NCI-H510A (cell line): Measurements from ENCODE around the gene FAM229A.
"Not testable (repeated sequence)": the region's sequence is repeated elsewhere in the genome, so short reads cannot be mapped to it uniquely, and the experiment has no call there.

Experiments used
- DNase-seq: peaks from one replicate; lab custom pipeline; 2025; lab: John Stamatoyannopoulos, UW

Gene FAM229A

DNA sequence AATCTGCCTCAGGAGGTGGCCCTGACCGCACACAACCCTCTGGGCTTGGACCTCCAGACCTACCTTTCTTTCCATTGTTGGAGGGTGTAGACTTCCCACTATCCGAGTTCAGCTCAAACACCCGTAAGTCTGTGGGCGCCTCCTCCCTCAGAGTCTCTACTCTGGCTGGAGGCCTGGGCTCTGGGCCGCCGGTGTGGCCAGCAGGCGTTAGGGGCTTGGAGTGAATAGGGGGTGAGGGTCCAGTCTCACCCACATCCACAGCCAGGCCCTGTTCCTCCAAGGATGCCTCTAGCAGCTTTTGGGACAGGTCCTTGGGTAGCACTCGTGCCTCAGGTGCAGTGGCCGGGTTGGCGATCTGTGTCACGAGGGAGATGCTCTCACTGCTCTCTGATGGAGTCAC lies 13.9 kb upstream of the FAM229A start:
- DNase-seq, result no peak

DNA sequence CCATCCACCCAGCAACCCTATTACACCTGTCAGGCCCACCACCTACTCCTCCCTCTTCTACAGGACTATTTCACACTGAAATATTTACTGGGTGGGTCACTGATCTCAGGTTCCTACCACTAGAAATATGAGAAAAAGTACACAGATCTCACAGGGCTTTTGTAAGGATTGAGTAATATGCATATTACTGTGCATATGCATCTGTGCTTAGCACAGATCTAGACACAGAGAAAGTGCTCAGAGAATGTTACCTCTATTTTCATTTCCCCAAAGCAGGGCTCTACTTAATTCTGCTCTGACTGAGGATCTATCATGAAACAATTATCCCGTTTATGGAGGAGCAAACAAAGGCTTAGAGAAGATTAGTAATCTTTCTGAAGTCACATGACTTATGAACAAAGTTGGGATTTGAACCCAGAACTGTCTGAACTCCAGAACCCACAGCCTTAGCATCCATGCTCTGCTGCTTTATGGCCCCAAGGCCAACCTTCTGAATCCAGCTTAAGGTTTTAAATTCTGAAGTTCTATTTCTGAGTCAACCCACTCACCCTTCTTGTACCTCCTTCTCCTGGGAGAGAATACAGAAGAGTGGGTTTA lies 11.8 kb upstream of the FAM229A start:
- no peak for DNase-seq

DNA sequence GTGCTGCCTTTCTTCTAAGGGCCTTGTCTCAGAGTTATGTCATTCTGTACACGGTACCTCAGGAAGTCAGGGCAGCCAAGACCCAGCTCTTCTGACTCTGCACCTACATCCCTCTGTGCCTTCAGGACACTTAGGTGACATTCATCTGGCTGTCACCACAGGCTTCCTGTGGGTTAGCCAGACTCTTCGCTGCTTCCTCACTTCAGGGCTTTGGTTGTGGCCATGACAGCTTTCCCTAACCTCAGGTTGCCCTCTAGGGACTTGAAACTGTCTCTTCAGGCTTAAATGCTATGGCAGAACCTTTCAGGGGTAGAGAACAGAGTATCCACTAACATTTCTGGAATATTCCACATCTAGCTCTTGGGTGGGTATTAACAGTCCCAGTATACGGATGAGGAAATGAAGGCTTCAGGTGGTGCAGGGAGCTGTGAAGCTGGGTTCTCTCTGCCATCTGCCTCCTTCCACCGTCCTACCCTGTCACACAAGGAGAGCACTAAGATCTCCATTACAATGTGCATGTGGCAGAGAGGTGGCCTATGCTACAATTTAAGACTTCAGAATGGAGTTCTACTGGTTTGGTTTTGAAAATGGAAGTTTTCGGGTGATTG lies 10.0 kb upstream of the FAM229A start:
- DNase-seq, result no peak

DNA sequence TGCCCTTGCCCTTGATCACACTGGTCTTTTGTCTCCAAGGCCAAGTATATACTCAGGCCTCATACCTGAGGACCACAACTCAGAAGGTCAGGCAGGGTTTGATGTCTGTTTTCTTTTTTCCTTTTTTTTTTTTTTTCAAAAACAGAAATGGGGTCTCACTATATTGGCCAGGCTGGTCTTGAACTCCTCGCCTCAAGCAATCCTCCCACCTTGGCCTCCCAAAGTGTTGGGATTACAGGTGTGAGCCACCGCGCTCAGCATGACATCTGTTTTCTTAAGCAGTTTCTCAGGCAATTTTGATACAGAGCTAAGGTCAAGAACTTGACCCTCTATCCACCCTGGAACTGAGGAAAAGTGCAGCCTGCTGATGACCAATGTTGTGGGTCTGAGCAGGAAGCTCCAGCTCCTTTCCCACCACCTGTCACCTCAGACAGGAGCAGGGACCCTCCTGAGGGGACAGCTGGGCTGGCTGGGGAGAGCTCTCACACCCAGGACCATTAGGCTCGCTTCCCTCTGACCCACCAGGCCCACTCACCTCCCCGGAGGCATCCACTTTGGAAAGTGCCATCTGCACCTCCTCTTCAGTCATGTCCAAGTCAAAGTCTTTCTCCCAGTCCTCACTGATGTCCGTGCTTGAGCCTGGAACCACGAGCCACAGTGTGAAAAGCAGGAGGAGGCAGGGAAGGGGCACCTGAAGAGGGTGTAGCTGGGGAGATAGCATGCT lies 5.8 kb upstream of the FAM229A start:
- DNase-seq, result no peak

DNA sequence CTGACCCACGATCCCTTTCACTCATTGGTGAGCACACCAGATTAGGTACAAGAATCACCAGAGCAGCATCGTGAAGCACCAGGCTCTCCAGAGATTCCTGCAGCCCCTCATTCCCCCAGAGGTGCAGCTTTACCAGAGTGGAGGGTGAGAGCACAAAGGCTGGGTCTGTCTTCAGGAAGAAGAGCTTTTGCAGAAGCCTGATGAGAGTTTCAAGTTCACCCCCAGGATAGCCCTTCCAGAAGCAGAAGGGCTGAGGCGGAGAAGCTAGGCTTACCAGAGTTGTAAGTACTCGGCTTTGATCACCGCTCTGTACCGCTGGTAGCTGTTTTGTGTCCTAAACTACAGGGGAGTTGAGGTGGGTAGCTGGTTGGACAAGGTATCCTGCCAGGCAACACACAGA lies 3.2 kb upstream of the FAM229A start:
- DNase-seq, result no peak

DNA sequence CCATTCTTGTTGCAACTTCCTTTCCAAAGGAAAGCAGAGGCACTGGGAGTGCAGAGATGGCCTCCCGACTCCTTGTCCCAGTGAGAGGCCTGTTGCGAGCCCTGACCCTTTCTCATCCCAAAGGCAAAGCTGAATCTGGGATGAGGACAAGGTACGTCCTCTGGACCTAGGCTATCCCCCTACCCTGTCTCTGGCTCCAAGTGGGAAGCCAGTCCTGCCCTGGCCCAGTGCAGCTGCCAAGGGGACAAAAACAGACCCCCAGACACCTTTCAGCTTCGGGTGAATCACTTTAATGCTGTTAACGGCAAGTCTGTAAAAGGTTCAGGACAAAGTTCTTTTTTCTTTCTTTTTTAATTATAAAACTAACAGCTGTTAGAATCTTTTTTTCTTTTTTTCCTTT lies 2.6 kb upstream of the FAM229A start:
- no peak for DNase-seq

DNA sequence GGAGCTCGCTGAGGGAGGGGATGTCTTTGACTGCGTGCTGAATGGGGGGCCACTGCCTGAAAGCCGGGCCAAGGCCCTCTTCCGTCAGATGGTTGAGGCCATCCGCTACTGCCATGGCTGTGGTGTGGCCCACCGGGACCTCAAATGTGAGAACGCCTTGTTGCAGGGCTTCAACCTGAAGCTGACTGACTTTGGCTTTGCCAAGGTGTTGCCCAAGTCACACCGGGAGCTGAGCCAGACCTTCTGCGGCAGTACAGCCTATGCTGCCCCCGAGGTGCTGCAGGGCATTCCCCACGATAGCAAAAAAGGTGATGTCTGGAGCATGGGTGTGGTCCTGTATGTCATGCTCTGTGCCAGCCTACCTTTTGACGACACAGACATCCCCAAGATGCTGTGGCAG lies 1.4 kb upstream of the FAM229A start:
- no peak for DNase-seq

DNA sequence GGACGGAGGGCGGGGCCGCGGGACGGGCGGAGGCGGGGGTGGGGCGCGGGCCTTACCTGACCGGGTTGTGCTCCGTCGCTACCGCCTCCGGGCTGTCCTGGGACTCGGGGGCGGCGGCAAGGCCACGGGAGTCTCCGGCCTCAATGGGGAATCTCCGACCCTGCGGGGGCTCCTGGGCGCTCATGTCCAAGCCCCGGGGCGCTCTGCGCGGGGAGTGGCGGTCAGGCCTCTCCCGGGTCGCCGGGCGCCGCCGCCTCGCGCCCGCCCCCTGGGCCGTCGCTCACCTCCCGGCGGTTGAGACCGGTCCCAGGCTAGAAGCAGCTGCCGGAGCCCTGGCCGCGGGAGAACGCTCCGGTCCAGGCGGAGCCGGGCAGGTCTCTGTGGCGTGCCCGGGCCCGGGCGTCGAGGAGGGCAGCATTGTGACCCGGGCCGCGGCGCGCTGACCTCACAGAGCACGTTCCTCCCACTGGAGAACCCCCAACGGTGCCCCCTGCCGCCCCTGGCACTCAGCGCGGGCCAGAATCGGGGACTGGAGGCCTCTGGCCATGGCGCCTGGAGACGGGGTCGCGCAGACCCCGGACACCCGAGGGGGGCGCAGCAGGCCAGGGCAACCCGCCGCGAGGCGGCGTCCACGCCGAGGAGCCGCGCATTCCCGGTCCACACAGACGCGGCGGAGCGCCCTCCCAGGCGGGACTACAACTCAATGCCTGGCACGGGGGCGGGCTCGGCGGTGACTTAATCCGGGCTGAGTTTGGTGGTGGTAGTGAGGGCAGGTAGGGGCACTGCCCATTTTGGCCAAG lies 411 bp downstream of the FAM229A start:
- no peak for DNase-seq

DNA sequence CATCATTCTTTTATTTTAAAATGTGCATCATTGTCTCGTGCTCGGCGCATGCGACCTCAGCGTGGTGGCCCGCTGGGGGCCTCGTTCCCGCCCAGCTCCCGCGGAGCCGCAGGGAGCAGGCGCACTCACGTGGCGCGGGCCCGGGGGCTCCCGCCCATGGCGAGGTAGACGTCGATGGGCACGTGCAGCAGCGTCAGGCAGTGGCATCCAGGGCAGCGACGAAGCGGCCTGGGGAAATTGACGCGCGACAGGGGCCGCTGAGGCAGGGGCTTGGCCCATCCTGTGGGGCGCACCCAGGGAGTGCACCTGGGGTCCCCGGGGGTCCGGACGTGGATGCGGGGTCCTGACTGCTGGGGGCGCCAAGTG lies 994 bp downstream of the FAM229A start:
- no peak for DNase-seq

DNA sequence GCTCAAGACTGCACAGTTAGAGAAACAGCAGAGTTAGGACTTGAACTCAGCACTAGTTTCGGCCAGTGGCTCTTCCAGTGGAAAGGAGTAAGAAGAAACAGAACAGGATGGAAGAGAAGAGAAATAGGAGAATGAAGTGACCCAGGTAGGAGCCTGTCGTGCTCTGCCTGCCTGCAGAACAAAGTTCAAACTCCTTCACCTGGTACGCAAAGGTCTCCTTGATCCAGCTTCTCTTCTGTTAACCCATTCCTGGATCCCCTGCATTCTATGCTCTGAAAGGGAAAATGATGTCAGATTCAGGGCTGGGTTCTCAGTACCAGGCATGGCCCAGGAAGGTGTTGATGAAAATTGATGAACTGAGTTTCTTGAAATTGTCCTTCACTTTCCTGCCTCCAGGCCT lies 3.9 kb downstream of the FAM229A start:
- DNase-seq, result no peak

DNA sequence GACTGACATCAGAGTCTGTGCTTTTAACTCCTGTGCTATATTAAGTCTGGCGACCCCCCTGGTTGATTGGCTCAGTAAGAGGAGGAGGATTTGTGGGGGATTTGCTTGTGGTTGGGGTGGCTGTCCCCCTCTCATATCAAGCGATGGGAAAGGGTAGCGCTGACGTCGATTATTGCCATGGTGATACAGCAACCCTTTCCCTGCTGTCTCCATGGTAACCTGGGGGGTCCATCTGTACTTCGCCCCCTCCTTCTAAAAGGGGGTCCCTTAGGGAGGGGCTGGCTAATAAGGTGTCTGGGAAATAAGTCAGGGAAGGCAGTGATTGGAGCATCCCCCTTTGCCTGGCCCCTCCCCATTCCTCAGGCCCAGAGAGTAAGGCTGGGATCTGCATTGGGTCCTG lies 4.7 kb downstream of the FAM229A start:
- no peak for DNase-seq

DNA sequence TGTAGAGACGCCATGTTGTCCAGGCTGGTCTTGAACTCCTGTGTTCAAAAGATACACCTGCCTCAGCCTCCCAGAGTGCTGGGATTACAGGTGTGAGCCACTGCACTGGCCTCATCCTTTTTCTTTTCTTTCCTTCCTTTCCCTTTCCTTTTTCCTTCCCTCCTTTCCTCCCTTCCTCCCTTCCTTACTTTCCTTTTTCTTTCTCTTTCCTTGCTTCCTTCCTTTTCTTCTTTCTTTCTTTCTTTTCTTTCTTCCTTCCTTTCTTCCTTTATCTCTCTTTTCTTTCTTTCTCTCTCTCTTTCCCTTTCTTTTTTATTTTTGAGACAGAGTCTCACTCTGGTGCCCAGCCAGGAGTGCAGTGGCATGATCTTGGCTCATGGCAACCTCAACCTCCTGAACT lies 5.8 kb downstream of the FAM229A start:
- DNase-seq, result no peak

DNA sequence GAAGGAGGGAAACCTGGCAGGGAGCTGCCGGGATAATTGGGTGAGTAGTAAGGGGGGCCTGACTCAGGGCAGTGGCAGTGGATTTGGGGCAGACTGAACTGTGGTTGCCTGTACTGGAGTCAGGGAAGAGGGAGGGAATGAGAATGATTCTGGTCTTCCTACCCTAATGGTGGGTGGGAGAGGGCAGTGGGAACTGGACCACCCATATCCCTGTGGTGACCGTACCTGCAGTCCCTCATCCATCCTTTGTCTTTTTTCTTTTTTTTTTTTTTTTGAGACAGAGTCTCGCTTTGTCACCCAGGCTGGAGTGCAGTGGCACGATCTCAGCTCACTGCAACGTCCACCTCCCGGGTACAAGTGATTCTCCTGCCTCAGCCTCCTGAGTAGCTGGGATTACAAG lies 6.5 kb downstream of the FAM229A start:
- not testable (repeated sequence) for DNase-seq

DNA sequence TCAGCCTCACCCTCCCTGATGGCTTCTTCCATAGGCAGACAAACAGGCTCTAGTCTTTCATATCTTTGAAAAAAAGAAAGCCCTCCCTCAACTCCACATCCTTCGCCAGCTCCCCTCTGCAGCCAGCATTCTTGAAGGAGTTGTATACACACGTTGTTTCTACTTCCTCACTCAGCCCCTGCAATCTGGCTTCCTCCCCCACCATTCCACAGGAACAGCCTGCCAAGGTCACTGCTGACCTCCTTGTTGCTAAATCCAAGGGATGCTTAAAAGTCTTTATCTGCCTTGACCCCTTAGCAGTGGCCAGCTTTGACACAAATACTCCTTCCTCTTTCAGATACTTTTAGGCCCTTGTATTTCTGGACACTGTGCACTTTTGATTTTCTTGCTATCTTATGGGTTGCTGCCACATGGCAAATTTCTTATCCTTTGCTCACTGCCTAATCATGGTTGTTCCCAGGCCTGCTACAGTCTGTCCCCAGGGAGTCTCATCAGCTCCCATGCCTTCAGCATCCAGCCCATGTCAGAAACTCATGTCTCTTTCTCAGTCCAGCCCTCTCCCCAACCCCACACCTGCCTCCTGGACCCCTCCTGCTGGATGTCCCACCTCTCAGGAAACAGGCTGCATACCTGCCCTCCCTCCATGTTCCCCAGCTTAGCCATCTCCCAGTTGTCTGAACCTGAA lies 8.3 kb downstream of the FAM229A start:
- no peak for DNase-seq

DNA sequence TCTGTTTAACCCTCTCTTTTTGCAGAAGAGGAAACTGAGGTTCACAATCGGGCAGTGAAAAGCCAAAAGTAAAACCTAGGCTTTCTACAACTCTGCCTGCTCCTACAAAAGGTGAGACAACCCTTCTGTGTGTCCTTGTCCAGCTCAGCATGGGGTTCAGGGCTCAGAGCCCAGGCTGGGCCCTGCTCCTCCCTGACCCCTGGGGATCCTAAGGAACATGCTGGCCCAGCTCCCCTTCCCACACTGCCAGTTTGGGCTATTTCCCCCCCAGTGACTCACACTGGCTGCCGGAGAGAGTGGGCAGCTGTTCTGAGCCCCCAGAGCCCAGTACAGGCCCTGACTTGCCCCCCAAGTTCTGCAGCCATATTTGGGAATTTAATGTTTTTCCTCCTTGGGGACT lies 8.9 kb downstream of the FAM229A start:
- no peak for DNase-seq

DNA sequence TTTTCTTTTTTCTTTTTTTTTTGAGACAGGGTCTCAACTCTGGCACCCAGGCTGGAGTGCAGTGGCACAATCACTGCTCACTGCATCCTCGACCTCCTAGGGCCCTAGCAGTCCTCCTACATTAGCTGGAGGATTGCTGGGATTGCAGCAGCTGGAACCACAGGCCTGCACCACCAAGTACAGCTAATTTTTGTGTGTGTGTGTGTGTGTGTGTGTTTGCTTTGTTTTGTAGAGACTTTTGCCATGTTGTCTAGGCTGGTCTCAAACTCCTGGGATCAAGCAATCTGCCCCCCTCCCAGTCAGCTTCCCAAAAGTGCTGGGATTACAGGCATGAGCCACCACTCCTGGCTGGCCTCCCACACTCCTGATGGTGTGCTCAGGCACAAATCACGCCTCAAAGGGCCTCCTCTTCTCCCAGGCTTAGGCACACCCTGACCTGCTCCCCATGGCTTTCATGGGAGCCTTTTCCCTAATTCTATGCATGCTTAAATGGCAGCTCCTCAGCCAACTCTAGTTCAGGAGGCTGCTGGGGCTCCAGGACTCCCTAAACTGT lies 9.4 kb downstream of the FAM229A start:
- no peak for DNase-seq

DNA sequence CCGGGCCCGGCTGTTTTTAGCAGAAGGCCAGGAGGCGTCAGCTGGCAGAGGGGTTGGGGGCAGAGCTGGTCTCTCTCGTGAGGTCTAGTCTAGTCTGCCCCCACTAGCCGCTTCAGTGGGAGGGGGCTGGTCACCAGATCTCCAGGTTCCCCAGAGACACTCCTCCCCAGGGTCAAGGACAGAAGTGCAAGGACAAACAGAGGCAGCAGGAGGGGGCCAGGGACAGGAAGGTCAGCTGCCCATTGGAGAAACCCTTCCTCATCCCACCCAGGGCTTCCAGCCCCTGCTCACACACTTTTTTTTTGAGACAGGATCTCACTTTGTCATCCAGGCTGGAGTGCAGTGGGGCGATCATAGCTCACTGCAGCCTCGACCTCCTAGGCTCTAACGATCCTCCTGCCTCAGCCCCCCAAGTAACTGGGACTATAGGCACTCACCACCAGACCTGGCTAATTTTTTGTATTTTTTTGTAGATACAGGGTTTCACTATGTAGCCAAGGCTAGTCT lies 10.0 kb downstream of the FAM229A start:
- DNase-seq, result no peak

DNA sequence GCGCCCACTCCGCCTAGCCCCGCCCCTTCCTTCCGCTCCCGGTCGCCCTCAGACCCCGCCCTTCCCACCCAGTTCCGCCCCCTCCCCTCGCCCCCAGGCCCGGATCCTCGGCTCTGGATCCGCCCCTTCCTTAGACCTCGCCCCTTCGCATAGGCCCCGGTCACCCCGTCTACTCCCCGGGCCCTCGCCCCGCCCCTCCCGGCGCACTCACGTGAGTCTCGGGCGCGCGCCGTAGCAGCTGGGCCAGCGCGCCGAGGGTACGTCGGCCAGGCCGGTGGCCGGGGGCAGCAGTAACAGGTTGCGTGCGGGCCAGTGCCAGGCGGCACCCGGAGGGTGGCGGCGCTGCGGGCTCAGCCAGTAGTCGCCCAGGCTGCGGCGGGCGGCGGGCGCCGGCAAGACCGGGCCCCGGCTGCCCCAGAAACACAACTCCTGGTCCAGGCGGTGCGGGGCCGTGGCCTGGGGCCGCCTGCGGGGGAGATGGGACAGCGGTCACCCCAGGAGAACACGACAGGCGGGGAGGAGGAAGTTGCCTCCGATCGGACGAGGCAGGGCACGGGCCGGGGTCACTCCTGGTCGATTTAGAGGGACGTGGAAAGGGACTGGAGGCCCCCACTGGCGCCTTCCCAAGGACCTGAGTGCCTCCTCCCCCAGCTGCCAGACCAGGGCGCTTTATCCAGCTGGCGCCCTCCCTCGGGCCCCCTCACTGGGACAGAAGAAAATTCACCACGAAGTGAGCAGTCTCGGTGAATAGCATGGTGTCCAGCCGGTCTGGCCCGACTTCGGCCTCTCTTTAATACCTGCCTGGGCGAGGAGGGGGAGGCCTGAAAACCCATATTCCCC lies 10.7 kb downstream of the FAM229A start:
- DNase-seq, result peak; percentile 89

DNA sequence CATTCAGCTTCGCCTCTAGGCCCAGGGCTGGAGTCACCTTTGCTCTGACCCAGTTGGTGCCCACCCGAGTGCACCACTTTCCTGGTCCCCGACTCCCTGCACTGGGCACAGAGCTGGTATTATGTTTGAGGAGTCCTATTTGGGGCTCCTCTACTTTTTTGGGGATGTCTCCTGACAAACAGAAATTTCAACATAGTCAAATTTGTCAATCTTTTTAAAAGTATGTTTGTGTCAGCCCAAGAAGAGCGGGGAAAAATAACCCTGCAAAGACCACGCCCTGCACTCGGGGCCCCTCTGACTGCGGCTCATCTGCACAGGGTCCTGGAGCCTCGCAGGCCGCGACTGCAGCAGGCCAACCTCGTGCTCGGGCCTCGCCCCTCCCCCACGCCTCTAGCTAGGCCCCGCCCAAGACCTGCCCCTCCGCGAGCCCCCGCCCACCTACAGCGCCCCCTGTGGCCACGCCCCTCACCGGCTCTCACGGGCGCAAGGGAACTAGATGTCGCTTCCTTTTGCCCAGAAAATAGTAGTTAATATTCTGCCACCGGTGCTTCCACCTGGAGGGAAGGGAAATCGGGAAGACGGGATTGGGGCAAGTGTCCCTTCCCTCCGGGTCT lies 11.4 kb downstream of the FAM229A start:
- peak; percentile 51 for DNase-seq

DNA sequence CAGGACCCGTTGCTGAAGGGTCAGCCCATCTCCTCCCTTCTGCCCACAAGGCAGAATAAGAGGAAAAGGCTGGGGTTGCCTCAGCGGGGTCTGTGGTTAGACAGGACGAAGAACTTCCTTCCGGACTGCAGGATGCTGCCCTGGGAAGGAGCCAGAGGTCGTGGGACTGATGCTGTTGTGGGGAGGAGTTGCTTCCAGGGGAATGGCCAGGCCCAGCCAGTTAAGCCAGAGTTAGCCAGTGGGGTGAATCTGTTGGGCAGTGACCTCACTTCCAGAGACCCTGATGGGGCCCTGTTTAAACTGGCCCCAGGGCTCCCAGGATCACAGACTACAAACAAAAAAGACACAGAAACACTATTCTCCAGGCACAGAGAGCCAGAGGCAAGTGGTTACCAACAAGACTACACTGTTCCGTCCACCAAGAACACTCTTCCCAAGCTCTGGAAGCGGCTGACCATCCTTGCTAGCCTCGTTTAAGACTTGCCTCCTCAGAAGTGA lies 13.0 kb downstream of the FAM229A start:
- no peak for DNase-seq
